Suppressor macrophage treated with lipopolysaccharide for 1 hour (primary cell): ENCODE measurements around the gene TARS3.
"Not testable (repeated sequence)": the region's sequence is repeated elsewhere in the genome, so short reads cannot be mapped to it uniquely, and the experiment has no call there.

Experiments used
- DNase-seq, 3 donors: peaks; one replicate each; pipeline ENCODE4 v3.0.0-alpha.2; 2020 to 2022

TARS3 gene

DNA sequence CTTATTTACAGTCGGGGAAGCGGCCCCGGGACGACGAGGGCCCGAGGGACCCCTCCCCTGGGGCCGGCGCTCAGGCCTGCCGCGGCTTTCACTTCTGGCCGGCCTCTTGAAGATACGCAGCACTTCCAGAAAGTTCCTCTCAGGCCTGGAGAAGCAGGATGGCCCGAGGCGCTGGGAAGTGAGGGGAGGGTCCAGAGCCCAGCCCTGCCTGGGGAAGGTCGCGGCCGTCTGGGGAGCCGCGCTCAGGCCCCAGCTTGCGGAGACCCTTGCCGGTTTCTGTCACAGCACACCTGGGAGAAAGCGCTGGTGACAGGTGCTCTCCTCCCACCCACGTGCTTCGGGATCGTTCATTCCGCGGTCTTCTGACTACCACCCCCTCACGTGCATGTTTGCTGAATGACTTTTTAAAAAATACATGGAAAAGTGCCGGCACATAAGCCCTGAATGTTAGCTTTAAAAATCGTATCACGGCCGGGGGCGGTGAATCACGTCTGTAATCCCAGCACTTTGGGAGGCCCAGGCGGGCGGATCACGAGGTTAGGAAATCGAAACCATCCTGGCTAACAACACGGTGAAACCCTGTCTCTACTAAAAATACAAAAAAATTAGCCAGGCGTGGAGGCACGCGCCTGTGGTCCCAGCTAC, 71.4 kb downstream of the TARS3 start:
- DNase-seq, result no peak

DNA sequence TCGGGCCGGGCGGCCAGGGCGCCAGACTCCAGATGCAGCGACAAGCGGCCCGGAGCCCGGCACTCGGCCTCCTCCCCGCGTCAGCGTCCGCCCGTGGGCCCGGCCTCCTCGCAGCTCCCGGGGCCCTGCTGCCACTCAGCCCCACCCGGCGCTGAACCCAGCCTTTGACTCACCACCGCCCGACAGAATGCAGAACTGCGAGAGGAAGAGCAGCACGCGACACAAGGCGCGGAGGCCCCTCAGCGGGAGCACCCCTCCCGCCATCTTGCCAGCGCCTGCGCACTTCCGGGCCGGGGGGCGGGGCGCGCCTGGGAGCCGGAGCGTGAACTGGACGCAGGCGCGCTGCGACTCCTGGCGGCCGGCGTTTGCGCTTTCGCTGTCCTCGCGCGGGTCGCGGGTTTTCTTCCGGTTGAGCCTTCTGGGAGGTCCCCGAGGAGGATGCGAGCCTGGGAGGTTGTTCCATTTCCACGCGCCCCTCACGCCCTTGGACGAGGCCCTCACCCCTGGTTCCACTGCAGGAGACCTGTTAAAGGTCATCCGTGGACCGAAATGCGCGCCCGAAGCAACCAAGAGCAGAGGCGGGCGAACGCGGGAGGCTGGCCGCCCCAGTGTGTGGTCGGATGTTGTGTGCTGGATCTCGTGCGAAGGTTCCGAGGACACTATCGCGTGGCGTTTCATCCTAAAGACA, 72.0 kb downstream of the TARS3 start, which contains the start of gene TM2D3:
Gene TM2D3 (minus strand): TSS at position 284 of the 688 bp plus-strand sequence. CDS start 20 bp downstream, at position 264.
- peak; percentile 97 to 99 (median 99) for DNase-seq

DNA sequence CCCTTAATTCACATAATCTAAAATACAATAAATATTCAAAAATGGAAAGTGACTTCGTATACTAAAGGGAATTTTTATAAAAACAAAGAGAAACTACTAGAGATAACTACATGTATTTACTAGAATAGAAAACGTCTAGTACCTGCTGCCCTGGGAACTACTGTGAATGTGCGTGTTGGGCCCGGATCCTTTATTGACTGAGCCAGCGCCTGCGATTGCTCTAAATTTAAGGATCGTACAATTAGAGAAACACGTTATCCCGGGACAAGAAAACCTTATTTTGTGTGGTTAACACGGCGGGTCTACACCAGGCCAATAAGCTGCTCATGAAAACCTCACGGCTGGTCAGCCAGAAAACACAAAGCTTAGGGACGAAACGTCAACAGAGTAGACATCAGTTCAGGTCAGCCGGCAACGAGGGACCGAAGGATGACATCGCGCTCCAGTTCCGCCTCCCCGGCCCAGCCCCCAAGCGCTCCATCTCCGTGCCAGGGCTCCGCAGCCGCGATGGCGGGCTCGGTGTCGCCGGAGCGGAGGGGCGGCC, 72.6 kb downstream of the TARS3 start:
- DNase-seq, result no peak

DNA sequence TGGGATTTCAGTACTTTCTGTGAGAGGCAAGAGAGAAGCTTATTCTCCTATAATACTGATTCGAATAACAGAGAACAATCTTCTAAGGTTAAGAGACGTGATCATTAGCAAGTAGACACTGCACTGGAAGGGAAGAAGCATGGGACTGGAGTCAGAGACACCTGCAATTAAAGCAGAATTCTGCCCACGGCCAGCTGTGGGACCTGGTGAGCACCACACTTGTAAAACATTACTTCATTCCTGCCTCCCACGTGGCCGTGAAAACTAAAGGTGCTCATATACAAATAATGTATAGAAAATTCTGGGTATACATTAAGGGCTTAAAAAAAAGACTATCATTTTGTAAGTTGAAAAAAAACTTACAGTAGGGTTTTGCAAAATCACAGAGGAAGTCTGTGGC, 74.1 kb downstream of the TARS3 start:
- DNase-seq, result no peak

DNA sequence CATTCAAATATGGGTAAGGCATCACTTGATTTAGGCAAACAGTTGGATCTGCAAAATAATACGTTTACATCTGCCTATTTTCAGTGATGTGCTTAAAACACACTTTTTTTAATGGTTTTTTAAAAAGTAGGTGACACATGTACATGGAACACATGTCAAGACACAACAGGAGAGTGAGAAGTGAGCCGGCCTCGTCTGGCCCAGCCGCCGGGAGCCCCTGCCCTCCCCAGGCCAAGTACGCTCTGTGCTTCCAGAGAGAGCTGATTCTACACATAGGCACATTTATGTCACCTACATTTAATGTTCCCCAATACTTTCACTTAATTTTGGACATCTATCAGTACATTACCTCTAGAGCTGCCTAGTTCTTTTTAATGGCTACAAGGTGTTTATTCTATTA, 75.9 kb downstream of the TARS3 start:
- DNase-seq, result no peak

DNA sequence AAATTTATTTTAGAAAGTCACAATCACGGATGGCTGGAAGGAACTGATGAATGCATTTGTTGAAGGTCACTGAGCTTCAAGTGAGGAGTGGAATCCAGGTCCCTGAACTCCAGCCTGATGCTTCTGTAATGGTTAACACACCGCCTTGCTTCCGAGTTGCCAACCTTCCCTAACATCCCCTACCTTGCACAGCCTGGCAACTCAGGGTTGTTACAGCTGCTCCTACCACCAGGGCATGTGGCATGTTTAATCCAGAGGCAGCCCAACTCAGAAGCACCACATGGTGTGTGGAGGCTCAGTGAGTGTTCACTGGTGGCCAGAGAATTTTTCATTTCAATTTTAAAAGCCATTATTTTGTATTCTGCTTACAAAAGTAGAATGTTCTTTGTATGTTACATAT, 77.0 kb downstream of the TARS3 start:
- no peak for DNase-seq

DNA sequence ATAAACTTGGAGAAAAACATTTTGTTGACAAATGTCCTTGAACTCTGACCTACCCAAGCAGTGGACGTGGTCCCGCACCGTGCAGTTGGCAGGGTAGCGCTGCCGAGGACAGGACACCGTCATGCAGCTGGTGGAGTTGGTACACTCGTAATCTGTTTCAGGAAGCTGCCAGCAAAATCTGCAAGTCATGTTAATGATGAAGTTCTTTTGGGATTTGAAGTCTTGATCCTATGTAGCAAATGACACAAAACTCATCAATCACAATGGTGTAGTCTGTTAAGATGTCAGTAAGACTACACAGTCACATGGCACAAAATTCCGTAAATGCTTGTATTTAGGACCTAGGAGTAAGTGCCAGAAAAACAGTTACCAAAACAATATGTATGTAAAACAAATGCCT, 77.6 kb downstream of the TARS3 start:
- no peak for DNase-seq

DNA sequence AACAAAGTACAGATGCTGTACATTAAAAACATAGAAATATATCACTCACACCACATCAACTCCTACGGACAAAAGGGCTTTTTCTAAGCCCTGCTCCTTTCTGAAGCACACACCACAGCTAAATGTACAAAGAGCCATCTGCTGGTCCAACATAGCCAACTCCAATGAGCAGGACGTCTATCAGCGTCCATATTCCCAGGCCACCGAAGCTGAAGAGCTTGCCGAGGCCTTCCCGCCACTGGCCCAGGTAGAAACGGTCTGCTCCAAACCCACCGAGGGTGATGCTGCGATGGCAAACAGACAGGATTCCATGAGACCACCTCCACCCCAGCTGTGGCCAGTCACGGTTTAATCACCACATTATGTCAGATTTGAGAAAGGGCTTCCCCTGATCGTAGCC, 81.9 kb downstream of the TARS3 start:
- DNase-seq, result no peak

DNA sequence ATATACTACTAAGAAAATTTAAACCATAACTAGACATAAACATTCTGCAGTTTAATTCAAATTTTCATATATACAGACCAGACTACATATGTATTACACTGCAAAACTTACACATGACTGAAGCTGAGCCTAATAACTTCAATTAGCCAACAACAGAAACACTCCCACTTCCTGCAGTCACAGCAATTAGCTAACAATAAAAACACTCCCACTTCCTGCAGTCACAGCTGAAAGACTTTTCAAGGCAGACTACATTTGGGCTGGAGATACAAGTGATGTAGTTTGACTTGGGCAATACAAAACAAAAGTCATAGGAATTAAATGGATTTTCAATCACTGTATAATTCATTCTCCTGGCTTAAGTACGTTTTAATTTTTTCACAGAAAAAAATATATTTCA, 82.4 kb downstream of the TARS3 start:
- peak; percentile 56 to 82 (median 75) for DNase-seq

DNA sequence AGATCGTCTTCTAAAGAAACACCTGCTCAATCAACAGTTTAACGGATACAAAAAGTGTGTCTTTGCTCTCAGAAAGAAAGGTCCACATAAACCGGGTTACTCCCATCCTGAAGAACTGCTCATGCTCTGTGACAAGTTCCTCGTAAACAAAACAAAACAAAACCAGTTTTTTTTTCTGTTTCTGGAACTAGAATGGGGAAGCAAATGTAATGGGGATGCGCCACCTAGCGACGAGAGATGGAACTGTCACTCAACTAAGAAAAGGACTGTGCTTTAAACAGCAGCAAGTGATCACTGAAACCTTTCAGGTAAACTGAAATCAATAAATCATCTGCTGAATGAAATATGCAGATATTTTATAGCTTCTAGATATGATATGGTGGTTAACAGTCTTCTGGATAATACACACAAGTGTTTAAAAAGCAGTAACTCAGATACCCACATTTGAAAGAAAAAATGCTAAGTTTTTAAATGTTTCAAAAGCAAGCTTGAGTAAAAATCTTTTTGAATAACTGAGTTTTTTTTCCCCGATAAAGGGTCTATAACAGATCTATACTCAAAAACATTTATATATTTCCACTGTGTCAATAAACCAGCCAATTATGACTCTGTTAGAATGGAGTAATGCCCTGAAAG, 83.0 kb downstream of the TARS3 start:
- peak; percentile 80 to 92 (median 91) for DNase-seq

DNA sequence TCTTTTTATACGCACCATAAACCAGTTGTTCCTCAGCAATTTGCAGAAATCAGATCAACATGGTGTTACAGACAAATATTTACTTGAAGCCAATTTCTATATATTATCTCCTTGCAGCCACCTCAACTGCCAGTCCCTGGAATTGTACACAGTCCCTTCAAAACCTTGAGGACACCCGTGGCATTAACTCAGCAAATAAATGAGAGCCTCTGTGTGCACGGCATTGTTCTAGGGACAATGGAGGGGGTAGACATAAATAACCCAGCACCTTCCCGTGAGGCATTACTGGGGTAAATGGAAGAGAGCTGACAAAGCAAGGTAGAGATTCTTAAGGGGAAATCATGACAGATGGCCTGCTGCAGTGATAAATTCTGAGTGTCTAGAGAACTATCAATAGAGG, 84.6 kb downstream of the TARS3 start:
- no peak for DNase-seq

DNA sequence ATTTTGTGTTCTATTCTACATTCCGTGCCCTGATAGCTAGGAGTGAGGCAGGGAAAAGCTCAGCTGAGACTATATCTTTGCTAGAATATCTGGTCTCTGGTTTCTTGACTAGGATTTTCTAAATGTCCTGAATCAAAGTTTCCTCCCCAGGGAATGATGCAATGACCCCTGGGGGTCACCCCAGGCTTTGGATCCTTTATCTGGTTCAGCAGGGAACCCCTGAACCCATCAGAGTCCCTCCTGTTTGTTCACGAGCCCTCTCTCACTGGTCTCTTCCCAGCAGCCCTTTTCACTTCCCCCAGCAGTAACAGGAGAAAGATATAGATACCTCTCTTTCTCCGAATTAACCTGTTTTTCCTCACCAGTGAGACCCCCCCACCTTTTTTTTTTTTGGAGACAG, 86.4 kb downstream of the TARS3 start:
- DNase-seq, result no peak

DNA sequence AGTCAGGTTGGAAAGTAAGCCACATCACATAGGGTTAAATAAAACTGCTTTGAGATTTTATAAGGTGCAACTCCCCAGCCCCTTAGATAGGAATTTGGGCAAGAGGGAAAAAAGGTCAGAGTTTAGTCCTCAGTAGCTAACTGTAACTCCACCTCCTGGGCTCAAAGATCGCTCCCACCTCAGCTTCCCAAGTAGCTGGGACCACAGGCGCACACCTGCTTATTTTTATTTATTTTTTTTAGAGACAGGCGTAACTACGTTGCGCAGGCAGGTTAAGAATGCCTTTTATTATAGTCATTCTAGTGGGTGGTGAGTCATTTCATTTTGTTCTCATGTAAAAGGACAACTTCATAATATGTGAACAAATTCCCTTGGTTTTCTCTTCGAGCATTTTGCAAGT, 86.8 kb downstream of the TARS3 start:
- no peak for DNase-seq

DNA sequence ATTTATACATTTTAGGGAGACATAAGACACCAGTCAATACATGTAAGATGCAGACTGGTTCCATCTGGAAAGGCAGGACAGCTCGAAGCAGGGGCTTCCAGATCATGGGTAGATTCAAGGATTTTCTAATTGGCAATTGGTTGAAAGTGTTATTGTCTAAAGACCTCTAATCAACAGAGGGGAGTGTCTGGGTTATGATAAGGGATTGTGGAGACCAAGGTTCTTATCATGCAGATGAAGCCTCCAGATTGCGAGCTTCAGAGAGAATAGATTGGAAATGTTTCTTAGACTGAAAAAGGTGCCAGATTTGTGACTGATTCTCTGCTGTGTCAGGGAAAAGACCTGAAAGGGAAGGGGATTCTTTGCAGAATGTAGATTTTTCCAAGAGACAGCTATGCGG, 87.2 kb downstream of the TARS3 start:
- no peak for DNase-seq

DNA sequence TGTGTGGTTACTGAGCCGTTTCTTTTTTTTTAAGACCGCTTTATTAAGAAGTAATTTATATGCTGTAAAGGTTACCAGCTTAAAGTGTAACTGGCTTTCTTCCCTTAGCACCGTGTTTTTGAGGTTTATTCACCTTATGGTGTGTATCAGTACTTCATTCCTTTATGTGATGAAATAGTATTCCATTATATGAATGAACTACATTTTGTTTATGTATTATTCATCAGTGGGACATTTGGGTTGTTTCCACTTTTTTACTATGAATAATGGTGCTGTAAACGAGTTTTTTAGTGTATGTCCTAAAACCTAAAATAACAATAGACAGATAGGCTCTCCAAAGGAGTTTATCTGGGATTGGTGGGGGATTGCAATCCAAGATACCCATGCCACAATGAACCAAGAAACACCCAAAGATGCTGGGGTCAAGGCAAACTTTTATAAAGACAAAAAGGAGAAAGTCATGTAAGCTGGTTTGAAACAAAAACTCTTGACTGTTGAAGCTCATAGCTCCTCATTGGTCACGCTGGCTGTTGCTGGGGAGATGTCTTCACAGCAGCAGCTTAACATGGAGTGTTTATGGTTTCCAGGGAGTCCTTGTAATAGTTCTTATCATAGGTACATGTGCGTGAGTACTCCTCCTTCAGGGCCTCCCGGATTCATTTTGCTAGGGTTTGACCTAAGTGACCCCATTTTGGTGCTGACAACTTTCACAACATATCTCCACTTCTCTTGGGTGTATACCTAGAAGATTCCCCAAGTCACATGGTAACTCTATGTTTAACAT, 88.1 kb downstream of the TARS3 start:
- no peak for DNase-seq

DNA sequence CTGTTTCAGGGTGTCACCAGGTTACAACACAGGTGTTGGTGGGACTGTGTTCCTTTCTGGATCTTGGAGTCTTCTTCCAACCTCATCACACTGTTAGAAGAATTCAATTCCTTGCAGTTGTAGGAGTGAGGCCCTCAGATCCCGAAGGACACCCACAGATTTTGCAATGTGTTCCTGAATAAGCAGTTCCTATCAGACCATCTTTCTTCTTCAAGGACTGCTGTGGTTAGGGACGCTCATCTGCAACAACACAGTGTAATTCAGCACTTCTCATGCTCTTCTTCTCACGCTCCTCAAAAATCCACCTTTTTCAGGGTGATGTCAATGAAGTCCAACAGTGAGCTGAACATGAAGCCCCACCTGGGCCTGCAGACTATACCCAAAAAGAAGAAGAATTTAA, 90.9 kb downstream of the TARS3 start:
- no peak for DNase-seq

DNA sequence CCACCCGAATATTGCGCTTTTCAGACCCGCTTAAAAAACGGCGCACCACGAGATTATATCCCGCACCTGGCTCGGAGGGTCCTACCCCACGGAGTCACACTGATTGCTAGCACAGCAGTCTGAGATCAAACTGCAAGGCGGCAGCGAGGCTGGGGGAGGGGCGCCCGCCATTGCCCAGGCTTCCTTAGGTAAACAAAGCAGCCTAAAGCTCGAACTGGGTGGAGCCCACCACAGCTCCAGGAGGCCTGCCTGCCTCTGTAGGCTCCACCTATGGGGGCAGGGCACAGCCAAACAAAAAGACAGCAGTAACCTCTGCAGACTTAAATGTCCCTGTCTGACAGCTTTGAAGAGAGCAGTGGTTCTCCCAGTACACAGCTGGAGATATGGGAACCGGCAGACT, 97.5 kb downstream of the TARS3 start:
- not testable (repeated sequence) for DNase-seq

DNA sequence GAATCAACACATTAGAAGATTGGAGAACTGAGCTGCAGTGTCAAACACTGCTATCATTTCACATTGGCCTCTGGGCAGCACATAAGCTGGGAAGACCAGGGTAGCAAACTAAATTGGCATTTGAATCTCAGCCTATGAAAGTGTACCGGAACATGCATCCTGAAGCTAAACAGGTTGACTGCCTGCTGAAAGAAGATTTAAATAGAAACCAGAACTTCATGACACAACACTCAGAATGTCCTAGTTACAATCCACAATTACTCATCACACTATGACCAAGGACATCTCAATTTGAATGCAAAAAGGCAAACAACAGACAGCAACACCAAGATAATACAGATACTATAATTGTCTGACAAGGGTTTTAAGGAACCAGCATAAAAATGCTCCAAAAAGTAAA, 98.3 kb downstream of the TARS3 start:
- DNase-seq, result no peak

DNA sequence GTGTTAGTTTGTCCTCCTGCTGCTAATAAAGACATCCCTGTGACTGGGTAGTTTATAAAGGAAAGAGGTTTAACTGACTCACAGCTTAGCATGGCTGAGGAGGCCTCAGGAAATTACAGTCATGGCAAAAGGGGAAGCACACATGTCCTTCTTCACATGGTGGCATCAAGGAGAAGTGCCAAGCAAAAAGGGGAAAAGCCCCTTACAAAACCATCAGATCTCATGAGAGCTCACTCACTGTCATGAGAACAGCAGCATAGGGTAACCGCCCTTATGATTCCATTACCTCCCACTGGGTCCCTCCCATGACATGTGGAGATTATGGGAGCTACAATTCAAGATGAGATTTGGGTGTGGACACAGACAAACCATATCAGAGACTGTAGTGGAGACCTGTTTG, 99.1 kb downstream of the TARS3 start:
- peak; percentile 62 to 83 (median 76) for DNase-seq

DNA sequence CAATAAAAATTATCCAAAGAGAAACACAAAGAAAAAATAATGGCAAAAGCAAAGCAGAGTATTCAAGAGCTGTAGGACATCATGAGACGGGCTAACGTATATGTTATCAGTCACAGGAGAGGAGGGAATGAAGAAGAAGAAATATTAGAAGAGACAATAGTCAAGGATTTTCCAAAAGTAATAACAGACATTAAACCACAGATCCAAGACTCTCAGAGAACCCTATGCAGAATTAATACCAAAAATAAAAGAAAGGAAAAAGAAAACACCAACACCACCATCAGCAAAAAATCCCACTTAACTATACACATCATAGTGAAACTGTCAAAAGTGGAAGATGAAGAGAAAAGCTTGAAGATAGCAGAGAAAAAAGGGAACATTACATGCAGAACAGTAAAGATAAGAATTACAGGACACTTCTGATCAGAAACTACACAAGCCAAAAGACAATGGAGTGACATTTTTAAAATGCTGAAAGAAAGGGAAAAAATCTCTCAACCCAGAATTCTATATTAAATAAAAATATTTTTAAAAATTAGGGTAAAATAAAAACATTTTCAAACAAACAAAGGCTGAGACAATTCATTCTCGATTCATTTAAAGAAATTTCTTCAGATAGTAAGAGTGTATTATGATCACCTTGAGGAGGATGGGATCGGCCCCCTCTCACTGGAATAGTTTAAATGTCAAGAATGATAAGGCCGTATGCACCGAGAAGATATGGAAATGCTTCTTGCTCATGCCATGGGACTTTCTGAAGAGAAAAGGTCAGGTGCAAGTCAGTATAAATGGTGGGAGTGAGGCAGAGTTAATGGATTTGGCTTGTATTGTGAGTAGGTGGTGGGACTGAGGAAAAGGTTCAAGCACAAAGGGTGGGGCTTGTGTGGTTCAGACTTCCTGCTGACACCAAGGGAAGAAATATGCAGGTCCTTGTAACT, 100.6 kb downstream of the TARS3 start:
- no peak for DNase-seq

DNA sequence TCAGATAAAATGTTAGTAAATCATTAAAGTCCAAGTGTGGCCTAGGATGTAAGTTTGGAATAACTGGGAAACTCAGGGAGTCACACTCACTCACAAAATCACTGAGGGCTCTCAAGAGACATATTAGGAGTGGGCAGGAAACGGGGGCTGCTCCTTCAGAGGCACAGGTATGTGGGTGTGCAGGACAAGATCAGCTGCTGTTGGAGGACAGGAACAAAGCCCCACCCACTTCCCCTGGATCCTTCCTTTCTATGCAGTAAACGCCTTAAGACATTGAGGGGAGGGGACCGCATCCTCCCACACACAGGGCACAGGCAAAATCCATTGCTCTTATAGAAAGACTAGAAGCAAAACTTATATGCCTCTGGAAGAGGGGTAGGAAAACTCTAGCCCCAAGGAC, 102.3 kb downstream of the TARS3 start:
- no peak for DNase-seq

DNA sequence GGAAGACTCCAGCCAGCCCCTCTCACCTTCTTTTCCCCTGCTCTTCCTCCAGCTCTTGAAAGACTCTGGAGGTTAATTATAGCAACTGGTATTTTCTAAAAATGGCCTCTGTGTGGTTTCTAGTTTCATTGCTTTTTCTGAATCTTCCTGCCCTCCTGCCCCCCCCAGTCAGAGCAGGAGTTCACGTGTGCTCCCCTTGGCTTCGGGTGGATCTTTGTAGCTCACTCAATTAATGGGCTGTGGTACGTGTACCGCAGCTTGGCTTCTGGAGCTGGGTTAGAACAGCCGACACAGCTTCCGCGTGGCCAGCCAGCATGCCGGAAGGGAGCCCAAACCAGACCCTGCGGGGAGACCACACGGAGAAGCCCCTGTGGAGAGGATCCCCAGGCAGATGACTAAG, 103.6 kb downstream of the TARS3 start:
- no peak for DNase-seq
